ENCODE measurements around the gene C20orf204. TPM values are rescaled to one million over a fixed set of nuclear protein-coding genes. Genes with fewer than 3 reads are reported as not detected.

C20orf204 gene
- total RNA-seq, 1 donor from 2014 or later = 15.5 TPM

DNA sequence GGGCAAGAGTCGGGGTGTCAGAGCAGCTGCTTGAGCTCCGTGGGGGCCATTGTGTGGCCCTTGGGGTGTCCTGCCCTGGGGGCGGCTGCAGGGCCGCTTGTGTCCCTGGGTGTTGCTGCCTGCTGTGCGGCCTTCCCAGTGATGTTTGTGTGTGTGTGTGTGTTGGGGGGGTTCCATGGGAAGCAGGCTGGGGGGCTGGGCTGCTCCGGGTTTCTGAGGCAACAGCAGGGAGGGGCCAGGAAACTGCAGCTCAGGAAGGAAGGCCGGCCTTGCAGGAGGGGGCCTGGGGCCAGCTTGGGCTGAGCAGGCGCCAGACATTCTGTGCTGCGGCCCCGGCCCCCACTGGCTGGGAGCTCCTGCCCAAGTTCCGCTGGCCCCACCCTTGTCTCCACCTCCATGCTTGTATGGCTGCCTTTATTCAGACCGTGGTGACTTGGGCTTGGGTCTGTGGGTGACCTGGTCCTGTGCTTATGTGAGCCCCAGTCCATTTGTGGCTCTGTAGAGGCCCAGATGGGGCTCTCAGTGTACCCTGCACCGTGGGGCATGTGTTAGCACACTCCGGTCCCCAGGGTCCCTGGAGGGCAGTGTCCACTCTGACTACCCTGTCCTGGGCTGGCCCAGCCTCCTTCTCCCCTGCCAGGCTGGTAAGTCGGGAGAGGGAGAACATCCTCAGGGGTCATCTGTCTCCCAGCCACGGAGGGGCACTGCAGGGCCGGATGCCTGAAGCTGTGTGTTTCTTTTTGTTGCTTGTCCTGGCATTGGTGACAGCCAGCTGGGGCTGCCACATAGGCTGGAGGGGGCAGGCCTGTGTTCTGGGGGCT lies 18.1 kb downstream of the C20orf204 start:
- intact Hi-C loops (cut with micrococcal nuclease) = no loop called here

DNA sequence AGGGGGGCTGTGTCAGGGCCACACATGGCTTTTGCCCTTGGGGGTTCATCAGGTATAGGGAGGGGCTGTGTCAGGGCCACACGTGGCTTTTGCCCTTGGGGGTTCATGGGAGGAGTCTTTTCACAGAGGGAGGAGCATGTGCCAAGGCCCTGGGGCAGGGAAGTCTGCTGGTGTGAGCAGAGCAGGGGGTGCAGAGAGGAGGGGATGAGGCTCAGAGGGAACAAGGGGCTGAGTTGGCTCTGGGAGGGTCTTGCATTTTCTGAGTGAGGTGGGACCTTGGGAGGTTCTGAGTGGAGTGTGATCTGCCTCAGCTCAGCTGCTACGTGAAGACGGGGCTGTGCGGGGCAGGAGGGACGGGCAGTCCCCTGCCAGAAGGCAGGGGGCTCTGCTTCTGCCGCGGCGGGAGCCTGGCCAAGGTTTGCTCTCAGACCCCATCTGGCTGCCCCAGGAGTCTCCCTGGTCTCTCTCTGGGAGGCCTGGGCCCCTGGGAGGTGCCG lies 19.5 kb downstream of the C20orf204 start:
- intact Hi-C loops (cut with micrococcal nuclease) = loop anchor here (5.0 kb wide), 2 partner anchors 268 to 418 kb away; no protein-coding TSS in a partner anchor

DNA sequence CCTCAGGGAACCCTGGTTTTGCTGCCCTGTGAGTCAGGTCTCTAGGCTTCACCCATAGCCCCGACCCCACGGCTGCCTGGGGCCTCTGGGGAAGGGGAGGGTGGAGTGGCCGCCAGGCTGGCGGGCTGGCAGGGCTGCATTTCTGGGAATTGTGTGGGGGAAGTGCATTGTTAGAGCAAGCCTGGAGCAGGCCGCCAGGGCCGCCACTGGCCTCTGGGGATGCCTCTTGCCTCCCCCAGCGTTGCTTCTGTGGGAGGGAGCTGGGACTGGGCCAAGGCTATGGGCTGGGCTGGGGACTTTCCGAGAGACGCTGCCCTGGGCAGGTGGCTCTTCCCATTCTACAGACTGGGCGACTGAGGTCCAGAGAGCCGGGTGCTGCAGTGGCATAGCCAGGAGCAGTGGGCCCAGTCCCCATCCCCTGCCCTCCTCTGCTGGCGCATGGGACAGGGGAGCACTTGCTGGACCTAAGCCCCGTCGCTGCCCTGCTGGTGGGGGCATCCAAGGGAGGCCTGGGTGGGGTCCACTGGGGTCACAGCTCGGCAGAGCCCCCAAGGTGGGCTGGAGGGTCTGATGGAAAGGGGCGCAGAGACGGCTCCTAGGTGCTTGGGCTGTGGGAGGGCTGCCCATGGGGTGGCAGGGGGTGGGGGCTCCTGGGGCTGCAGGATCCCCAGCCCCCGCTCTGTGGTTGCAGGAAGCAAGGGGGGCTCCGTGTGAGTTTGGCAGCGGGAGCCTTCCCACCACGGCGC lies 20.1 kb downstream of the C20orf204 start:
- intact Hi-C loops (cut with micrococcal nuclease) = loop anchor here (5.0 kb wide), 2 partner anchors 269 to 419 kb away; no protein-coding TSS in a partner anchor

DNA sequence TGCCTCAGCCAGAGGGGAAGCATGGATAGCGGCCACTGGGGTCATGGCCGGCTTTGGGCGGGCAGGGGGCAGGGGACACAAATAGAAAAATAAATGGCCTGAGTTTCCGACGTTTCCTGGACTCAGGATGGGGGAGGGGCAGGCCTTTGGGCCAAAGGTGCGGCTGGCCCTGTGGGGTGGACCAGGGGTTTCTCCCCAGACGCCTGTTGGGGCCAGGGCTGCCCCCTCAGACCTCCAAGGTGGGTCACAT lies 20.6 kb downstream of the C20orf204 start:
- intact Hi-C loops (cut with micrococcal nuclease) = loop anchor here (5.0 kb wide), 2 partner anchors 269 to 419 kb away; no protein-coding TSS in a partner anchor

DNA sequence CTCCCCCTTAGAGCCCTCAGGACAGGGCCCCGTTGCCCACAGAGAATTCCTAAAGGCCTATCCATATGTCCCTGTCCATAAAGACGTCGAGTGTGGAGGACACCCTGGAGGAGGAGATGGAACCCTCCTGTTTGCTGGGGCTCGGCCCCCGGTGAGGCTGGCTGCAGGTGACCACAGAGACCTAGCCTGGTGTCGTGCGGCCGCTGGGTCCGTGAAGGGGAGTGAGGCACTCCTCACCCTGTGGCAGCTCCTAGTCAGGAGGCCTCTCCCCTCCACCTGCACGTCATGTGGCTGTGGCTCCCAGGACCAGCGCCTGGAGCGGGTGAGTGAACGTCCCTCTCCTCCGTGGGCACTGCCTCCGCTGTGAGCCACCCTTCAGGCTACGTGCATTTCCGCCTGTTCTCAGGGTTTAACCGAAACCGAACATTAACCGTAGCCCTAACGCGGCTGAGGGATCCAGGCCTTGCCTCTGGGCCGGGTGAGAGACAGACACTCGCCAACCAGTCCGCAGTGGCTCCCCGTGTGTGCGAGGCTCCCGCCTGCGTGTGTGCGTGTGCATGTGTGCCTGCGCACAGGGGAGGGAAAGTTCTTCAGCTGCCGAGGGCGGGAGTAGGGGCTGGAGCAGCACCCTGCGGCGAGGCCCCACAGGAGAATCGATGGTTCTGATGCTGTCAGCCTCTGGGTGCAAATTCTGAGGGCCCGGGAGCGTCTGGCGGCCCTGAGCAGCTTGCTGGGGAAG lies 21.1 kb downstream of the C20orf204 start:
- intact Hi-C loops (cut with micrococcal nuclease) = loop anchor here (1.0 to 5.0 kb wide), 3 partner anchors 18 to 420 kb away; no protein-coding TSS in a partner anchor

DNA sequence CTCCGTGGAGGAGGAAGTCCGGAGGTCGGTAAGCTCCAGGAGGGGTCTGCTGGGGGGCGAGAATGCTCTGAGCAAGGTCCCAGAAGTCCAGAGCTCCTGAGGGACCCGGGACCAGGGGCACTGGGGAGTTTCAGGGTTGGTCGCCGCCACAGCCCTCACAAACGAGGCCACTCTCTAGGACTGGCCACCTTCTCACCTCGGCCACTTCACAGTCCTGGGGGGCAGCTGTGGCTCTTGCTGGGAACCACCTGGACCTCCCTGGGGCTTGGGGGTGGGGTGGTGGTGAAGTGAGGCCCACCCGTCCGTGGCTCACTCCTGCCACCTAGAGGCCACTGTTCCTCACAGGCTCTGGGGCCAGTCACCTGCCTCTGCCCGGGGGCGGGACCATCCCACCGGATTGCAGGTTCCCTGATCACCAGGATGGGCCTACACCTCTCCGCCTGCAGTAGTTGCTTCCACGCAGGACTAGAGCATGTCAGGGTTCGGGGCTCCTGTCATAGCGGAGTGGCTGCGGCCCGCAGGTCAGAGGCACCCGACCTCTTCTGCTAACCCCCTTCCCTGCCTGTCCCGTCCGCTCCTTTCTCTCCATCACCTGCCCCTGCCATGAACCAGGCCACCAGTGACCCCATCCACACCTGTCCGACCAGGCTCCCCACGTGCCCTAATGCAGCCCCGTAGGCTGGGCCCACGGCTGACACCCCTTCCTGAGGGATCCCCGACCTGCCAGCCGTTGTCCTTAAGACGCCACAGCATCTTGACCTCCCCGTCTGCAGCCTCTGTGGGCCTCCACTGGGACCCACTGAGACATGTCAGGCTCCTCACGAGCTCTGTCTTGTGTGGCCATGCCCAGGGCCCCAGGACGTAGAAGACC lies 21.9 kb downstream of the C20orf204 start:
- intact Hi-C loops (cut with micrococcal nuclease) = loop anchor here (1.0 to 5.0 kb wide), 3 partner anchors 19 to 421 kb away; no protein-coding TSS in a partner anchor

DNA sequence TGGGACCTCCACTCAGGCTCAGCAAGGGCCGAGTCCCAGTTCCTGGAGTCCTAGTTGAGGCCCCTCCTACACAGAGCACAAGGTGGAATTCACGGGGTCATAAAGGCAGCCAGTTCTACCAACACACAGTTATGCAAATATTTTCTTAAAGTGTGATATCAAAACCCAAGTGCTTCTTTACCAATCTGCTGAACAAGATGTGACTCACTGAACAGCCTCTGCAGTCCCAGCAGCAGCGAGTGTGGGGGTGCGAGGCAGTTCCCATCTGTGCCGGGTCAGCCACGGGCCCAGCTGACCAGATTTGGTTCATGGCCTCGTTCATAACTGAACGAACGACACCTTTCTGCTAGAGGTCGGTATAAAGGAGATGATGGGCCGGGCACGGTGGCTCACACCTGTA lies 22.6 kb downstream of the C20orf204 start:
- intact Hi-C loops (cut with micrococcal nuclease) = loop anchor here (5.0 kb wide), 2 partner anchors 271 to 421 kb away; no protein-coding TSS in a partner anchor

DNA sequence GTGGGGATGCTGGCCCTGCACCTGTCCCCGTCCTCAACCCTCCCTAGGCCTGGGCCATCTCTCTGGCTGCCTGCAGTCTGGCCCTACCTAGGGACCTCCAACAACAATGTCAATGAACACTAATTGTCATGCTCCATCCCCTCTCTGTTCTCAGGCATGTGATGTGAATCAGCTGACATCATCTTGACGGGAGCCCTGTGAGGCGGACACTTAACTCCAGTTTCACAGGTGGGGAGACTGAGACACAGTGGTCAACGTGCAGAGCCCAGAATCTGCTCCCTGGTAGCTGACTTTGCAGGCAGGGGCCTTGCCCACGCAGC lies 26.3 kb downstream of the C20orf204 start:
- intact Hi-C loops (cut with micrococcal nuclease) = loop anchor here (2.0 to 5.0 kb wide), 4 partner anchors 167 to 845 kb away; partner anchors contain the start of genes ARFRP1, DNAJC5, GMEB2 and YTHDF1

DNA sequence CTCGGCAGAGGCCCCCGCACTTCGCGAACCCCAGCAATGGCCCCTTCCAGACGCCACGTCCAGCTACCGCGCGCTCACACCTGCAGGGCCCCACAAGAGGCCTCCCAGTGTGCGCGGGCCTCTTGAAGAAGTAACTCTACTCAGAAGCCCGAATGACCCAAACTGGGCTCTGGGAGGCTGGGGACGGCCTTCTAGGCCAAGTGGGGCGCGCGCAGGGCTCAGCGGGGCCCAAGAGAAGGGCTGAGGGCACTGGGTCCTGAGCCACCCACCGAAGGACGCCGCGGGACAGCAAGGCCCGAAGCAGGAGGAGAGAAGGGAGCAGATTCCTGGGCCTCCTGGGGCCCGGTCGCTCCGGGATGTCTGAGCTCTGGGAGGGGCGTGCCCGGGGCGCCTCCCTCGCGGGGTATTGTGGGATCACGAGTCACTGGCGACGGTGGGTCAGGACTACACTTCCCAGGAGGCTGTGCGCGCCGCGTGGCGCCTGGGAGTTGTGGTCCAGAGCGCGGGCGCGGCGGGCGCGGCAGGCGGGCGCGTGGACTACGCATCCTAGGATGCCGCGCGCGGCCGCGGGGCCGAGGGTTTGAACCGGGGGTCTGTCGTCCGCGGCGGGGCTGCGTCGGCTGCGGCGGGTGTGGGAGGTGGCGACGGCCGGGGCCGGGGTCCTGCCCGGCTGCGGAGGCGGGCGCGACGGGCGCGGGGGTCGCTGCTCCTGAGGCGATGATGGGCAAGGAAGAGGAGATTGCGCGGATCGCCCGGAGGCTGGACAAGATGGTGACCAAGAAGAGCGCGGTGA lies 26.8 kb downstream of the C20orf204 start, which contains the start of gene TCEA2:
TSS of gene TCEA2 (plus strand) at position 603 of the 793 bp plus-strand sequence. CDS start at position 718, 115 bp downstream.
- intact Hi-C loops (cut with micrococcal nuclease) = loop anchor here (1.0 to 5.0 kb wide), 11 partner anchors 17 to 845 kb away; partner anchors contain the start of genes ARFRP1, DNAJC5, GMEB2 and PTK6

DNA sequence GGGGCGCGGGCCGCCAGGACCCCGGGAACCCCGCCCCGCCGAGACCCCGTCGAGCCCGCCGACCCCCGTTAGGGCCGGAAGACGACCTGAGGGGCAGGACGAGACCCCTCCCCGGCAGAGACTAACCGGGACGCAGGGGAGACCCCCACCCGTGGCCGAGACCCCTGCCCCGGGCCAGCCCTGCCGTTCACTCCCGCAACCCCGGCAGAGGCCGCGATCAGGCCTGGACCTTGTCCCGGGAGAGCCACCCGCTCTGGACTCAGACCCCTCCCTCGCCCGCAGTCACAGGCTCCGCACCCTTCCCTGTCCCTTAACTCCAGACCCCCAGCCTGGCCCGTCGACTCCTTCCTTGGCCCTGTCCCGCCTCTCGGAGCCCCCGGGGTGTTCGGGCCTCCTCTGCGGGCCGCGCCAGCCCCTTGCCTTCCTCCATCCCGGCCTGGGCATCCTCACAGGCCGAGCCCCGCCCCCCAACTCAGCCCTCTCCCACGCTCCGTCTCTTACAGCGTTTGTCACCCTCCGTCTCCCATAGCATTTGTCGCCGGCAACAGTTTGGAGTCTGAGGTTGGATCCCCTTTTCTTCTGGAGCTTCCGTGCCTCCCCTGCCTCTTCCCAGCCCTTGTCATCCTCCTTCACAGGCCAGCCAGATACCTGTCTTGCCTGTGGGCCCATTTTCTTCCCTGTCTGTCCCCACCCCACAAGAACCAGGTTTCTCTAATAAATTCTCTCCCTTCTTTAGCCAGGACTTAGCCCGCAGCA lies 27.6 kb downstream of the C20orf204 start:
- intact Hi-C loops (cut with micrococcal nuclease) = loop anchor here (1.0 to 5.0 kb wide), 11 partner anchors 16 to 846 kb away; partner anchors contain the start of genes ARFRP1, DNAJC5, GMEB2 and PTK6

DNA sequence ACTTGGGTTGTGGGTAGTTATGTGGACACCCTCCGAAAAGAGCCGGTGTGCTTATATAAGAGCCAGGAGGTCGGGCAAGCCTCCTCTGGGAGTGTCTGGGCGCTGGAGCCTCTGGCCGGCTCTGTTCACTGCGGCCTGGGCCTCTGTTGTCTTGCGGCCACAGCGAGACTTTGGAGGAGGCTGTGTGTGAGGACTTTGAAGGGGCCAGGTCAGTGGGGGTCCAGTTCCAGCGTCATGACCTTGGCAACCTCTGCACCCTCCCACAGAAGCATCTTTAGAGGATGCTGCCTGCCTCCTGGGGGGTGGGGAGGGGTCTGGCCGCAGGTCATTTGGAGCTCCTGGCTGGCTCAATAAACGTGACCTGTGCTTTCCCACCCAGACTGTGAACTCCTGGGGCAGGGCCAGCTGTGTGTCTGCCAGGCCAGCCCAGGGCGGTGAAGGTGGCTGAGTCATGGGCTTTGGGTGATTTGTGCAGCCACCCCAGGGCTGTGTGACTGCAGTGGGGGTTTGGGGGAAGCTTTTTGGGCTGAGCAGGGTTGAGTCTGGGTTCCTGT lies 28.2 kb downstream of the C20orf204 start:
- intact Hi-C loops (cut with micrococcal nuclease) = loop anchor here (5.0 kb wide), 2 partner anchors 357 to 847 kb away; partner anchors contain the start of genes ARFRP1, YTHDF1 and ZGPAT

DNA sequence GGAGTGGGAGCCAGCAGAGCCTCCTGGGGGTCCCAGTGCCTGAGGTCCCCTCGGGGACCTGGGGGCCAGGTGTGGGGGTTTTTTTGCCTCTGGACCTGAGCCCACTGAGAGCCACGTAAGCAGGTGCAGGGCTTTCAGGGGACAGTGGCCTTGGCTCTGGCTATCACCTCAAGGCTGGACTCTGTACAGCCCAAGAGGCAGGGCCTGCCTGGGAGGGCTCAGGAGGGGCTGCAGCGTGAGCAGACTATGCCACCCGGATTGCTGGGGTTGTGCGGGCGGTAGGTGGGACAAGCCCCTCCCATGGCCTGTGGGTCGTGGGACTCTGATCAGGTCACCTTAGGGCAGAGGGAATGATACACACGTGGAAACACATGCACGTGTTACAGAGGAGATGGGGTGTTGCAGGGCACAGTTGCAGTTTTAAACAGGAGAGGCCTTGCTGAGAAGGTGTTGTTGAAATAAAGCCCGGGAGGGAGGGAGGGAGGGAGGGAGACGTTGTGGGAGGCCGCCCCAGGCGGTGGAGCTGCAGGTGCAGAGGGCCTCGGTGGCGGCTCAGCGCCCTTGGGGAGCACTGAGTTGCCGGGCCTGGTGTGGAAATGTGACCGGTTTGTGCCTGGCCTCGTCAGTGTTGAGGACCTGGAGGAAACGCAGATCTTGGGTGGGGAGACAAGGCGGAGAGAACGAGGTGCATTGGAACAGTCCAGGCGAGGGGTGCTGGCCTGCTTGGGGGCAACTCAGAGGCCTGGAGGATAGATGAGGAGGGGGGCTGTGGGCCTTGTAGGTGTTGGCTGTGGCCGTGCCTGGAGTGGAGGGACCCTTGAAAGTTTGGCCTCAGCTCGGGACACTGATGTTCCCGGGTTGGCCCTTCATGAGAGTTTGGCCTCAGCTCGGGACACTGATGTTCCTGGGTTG lies 29.3 kb downstream of the C20orf204 start:
- intact Hi-C loops (cut with micrococcal nuclease) = no loop called here

DNA sequence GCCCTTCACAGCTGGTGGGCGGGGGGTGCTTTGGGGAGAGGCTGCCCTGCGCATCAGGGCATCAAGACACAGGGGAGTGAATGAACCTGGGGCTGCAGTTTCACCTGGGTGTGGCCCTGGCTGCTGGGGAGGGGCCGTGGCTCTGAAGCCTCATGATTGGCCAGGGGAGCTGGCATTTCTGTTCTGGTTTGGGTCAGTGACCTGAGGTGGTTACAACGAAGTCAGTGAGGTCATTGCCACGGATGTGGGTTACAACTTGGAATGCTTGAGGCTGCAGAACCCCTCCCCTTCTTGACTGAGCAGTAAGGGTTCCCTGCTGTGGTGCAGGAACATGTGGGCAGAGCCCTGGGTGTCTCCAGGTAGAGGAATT lies 30.0 kb downstream of the C20orf204 start:
- intact Hi-C loops (cut with micrococcal nuclease) = loop anchor here (1.0 kb wide), 2 partner anchors 11 to 546 kb away; partner anchors contain the start of gene PPDPF

DNA sequence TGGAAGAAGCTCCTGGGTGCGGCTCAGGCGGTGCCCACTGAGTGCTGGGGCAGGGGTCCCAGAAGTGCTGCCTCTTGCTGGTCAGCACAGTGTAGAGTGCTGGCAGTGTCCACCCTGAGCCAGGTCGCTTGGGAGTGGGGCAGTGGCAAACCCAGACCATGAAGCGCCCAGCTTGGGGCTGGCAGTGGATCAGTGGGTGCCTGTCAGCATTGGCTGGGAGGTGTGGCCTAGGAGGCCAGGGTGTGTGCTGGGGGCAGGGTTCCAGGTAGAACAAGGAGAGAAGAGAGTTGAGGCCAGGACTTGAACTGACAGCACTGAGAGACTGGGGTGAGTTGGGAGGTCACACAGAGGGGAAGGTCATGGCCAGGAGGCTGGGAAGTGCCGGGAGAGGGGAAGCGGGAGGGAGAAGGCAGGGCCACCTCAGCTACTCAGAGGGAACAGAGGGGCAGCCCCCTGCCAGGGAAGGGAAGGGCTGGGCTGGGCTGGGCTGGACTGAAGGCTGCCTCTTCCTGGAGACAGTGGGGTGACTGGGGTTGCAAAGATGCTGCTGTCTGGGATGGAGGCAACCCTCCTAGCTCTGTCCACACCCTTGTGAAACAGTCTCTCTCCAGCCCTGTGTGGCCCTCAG lies 31.1 kb downstream of the C20orf204 start:
- intact Hi-C loops (cut with micrococcal nuclease) = no loop called here

DNA sequence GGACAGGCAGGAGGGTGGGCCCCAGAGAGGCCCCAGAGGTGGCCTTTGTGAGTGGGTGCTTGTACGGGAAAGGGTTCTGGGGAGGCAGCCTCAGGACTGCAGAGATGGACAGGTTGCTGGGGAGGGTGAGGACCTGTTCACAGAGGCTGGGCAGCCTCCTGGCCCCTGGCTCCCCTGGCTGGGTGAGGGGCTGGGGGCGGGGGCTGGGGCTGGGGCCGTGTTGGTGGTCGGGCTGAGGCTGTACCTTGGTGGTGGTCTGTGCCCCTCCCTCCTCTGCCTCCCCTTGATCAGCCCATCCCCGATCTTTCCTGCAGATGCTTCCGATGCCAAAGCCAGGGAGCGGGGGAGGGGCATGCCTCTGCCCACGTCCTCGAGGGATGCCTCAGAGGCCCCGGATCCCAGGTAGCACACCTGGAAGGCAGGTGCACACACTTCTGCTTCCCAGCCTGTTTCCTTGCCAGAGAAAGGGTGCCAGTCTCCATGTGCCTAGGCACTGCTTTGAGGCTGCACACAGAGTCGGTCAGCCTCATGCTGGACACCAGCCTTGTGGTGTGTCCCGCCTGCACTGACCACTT lies 31.8 kb downstream of the C20orf204 start:
- intact Hi-C loops (cut with micrococcal nuclease) = no loop called here
